IPS DF 6.9 (cell line): ENCODE data around the gene GH1.
"Not testable (repeated sequence)": the region's sequence is repeated elsewhere in the genome, so short reads cannot be mapped to it uniquely, and the experiment has no call there.

Experiments
- DNase-seq: peaks from one replicate; pipeline ENCODE4 v3.0.0-alpha.2; 2013; ENCODE audit warnings: low read depth, low spot score
- H3K27ac ChIP-seq: one replicate; pipeline ENCODE4 v1.5.1; 2013; ENCODE audit warnings: low read length, control low read depth
- H3K27me3 ChIP-seq: 2 replicates; pipeline ENCODE4 v1.6.1; 2013; ENCODE audit warnings: mild to moderate bottlenecking, low read length; ENCODE audit not compliant: control insufficient read depth, insufficient read depth
- H3K36me3 ChIP-seq: 2 replicates; pipeline ENCODE4 v1.6.1; 2013; ENCODE audit warnings: low read length; ENCODE audit not compliant: control insufficient read depth, insufficient read depth
- H3K4me1 ChIP-seq: 2 replicates; pipeline ENCODE4 v1.6.1; 2013; ENCODE audit warnings: low read length; ENCODE audit not compliant: control insufficient read depth, insufficient read depth
- H3K4me3 ChIP-seq: 2 replicates; pipeline ENCODE4 v1.5.1; 2013; ENCODE audit warnings: mild to moderate bottlenecking, low read length
- H3K9me3 ChIP-seq: 2 replicates; pipeline ENCODE4 v1.6.1; 2013; ENCODE audit warnings: low read length, inconsistent platforms; ENCODE audit not compliant: control insufficient read depth, insufficient read depth
- WGBS: extraction: QIAGEN DNeasy Blood & Tissue Kit; methylation state at CpG from one replicate; pipeline ENCODE4 v1.1.7; 2013; ENCODE audit warnings: mixed read lengths, missing lambda C conversion rate; ENCODE audit not compliant: insufficient read length, insufficient coverage; 5-methylcytosine and 5-hydroxymethylcytosine counted together

GH1 gene

GRCh38 chr17:63918789-63919305 is at the start of gene GH1:
GH1 (minus strand) TSS chr17:63918839; CDS start chr17:63918776, 63 bp downstream.
- H3K27ac ChIP-seq, H3K4me1 ChIP-seq, H3K27me3 ChIP-seq, H3K4me3 ChIP-seq, H3K9me3 ChIP-seq, H3K36me3 ChIP-seq, DNase-seq: not testable (repeated sequence)
- WGBS: no CpG with 5 or more reads among the region's 10 CpGs

DNA sequence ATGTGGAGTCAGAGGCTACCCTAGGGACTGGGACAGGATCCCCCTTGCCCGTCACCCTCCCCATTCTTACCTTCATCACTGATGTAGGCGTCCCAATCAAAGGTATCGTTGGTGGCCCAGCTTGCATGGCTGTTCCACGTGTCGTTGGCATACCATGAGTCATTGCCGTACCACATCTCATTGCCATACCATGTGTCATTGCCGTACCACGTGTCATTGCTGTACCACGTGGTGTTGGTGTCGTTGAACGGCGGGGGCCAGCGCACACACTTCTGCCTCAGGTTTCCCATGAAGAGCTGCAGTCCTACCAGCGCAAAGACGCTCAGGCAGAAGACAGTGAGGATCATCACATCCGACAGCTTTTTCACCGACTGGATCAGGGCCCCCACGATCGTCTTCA is 49.3 kb upstream of the GH1 start:
- H3K9me3 ChIP-seq: no peaks in the 10 kb centered on the region
- no CpG with 5 or more reads among the region's 19 CpGs for WGBS

GRCh38 chr17:63966646-63967264 is 48.1 kb upstream of the GH1 start:
- no peak for DNase-seq

More for the DNA sequence above, 49.3 kb upstream of the GH1 start:
- no peaks in the 10 kb centered on the region for H3K36me3 ChIP-seq
- no peak overlapping the region for H3K4me3 ChIP-seq
- no peak for DNase-seq
- no peak overlapping the region for H3K27ac ChIP-seq
- H3K4me1 ChIP-seq: no peaks in the 10 kb centered on the region; the same call in 1 of the 2 replicates
- H3K27me3 ChIP-seq: no peaks in the 10 kb centered on the region

DNA sequence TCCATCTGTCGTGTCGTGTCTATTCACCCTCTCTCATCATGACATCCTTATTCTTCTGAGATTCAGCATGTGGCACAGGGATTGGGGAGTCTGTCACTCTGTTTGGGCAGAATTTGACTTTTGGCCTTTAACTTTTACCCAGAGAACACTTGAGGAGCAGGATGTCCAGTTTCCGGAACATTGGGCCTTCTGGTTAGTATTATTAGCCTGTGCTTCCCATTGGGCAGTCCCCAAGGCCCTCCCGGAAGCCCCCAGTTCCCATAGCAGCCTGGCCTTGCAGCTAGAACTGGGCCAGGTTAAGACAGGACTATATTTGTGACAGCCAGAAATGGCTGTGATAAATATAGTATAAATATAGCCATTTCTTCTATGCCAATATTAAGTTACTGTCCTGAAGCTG is 44.5 kb upstream of the GH1 start:
- no peak overlapping the region for H3K27ac ChIP-seq
- peaks cover 9% of the 10 kb centered on the region for H3K4me1 ChIP-seq
- no CpG with 5 or more reads among the region's 4 CpGs for WGBS
- no peak overlapping the region for H3K4me3 ChIP-seq
- H3K36me3 ChIP-seq: no peaks in the 10 kb centered on the region
- DNase-seq: no peak
- H3K27me3 ChIP-seq: no peaks in the 10 kb centered on the region
- H3K9me3 ChIP-seq: no peaks in the 10 kb centered on the region

More at GRCh38 chr17:63966646-63967264, 48.1 kb upstream of the GH1 start:
- Histone ChIP-seq H3K4me1 (peaks cover 4% of the 10 kb centered on the region), H3K4me3 (no peak overlapping the region), H3K27me3 (no peaks in the 10 kb centered on the region), H3K9me3 (no peaks in the 10 kb centered on the region), H3K36me3 (no peaks in the 10 kb centered on the region), H3K27ac (no peak overlapping the region)
- WGBS: no CpG with 5 or more reads among the region's 11 CpGs

GRCh38 chr17:63962298-63962744 is 43.7 kb upstream of the GH1 start:
- no peak overlapping the region for H3K27ac ChIP-seq
- H3K9me3 ChIP-seq: no peaks in the 10 kb centered on the region
- H3K4me3 ChIP-seq: no peak overlapping the region
- H3K36me3 ChIP-seq: no peaks in the 10 kb centered on the region
- no peaks in the 10 kb centered on the region for H3K27me3 ChIP-seq
- DNase-seq: no peak
- peaks cover 9% of the 10 kb centered on the region for H3K4me1 ChIP-seq
- no CpG with 5 or more reads among the region's 10 CpGs for WGBS

GRCh38 chr17:63961355-63962212 is 42.9 kb upstream of the GH1 start:
- Histone ChIP-seq H3K9me3 (no peaks in the 10 kb centered on the region), H3K4me1 (peaks cover 9% of the 10 kb centered on the region), H3K36me3 (no peaks in the 10 kb centered on the region), H3K27ac (no peak overlapping the region), H3K27me3 (no peaks in the 10 kb centered on the region), H3K4me3 (peak overlapping the region; percentile 13; the same call in 1 of the 2 replicates)
- DNase-seq: peak; percentile 94
- no CpG with 5 or more reads among the region's 37 CpGs for WGBS

DNA sequence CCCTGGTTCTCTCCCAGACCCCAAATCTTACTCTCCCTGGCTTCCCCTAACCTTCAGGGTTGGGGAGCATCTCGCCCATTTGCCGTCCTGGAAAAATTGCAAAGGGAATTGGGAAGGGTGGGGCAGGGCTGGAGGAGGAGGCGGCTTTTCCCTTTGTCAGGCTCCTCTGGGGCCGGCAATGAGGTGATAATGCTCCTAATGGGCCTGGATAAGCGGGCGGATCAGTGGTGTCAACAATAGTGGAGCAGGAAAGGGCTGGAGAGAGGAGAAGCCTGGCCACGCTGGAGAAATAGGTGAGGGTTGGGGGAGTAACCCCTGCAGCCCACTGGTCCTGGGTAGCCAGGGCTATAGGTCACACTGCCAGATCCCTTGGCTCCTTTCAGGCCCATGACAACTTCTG is 41.8 kb upstream of the GH1 start:
- Histone ChIP-seq H3K9me3 (no peaks in the 10 kb centered on the region), H3K27me3 (no peaks in the 10 kb centered on the region), H3K4me3 (no peak overlapping the region), H3K4me1 (peaks cover 9% of the 10 kb centered on the region), H3K36me3 (no peaks in the 10 kb centered on the region), H3K27ac (no peak overlapping the region)
- WGBS: no CpG with 5 or more reads among the region's 7 CpGs
- DNase-seq: no peak

- H3K27me3 ChIP-seq: no peaks in the 10 kb centered on the region
- no peak for DNase-seq
- no peaks in the 10 kb centered on the region for H3K36me3 ChIP-seq
- no peak overlapping the region for H3K27ac ChIP-seq
- no peaks in the 10 kb centered on the region for H3K9me3 ChIP-seq
- no CpG with 5 or more reads among the region's 9 CpGs for WGBS
- H3K4me3 ChIP-seq: no peak overlapping the region
- H3K4me1 ChIP-seq: peaks cover 9% of the 10 kb centered on the region
Measured at GRCh38 chr17:63960006-63960405, 41.4 kb upstream of the GH1 start.

- Histone ChIP-seq H3K27ac (no peak overlapping the region), H3K9me3 (no peaks in the 10 kb centered on the region), H3K36me3 (no peaks in the 10 kb centered on the region), H3K27me3 (no peaks in the 10 kb centered on the region), H3K4me1 (peaks cover 5% of the 10 kb centered on the region), H3K4me3 (no peak overlapping the region)
- no CpG with 5 or more reads among the region's 5 CpGs for WGBS
- DNase-seq: no peak
Measured at GRCh38 chr17:63956296-63956920, 37.8 kb upstream of the GH1 start.

DNA sequence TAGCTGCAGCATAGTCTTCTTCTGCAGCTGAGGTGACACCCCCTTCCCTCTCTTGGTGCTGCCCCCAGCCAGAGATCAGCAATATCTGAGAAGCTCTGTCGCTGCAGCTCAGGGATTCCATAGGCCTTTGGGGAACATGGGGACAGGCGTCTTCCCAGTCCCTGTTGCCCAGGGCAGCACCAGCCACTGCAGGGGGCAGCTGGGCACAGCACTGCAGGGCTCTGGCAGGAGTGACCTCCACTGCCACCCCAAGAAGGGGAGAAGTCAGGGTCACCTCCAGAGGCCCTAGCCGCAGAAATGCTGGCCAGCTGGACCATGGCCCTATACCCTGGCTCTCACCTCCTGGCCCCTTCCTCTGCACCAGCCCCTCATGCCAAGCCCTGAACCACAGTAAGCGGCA is 37.2 kb upstream of the GH1 start:
- Histone ChIP-seq H3K27ac (no peak overlapping the region), H3K4me3 (no peak overlapping the region), H3K4me1 (peaks cover 5% of the 10 kb centered on the region), H3K9me3 (no peaks in the 10 kb centered on the region), H3K36me3 (no peaks in the 10 kb centered on the region), H3K27me3 (no peaks in the 10 kb centered on the region)
- no peak for DNase-seq
- no CpG with 5 or more reads among the region's 4 CpGs for WGBS
